ENCODE measurements around the gene EYS. TPM values are rescaled to one million over a fixed set of nuclear protein-coding genes. Genes with fewer than 3 reads are reported as not detected.
A peak's percentile ranks its signal among the peaks of the same experiment; 100 is the strongest.

The EYS gene
- not detected for total RNA-seq
- long read RNA-seq, partial matches to known transcripts: 0 of 4 reads
- long read RNA-seq, other reads (novel, unspliced or antisense): 4 of 4 reads

GRCh38 chr6:65707126-65707826, at the start of gene EYS:
TSS of gene EYS (minus strand) at chr6:65707226. CDS start at chr6:65495410, 211,816 bp downstream.
- Histone ChIP-seq H3K4me1 (no peaks in the 10 kb centered on the region), H3K9me3 (no peaks in the 10 kb centered on the region), H3K27me3 (ENCODE audit: low read depth) (no peaks in the 10 kb centered on the region), H3K27ac (no peak within 1 kb of the TSS), H3K36me3 (no peaks in the 10 kb centered on the region), H3K4me3 (no peak within 1 kb of the TSS)
- intact Hi-C loops (cut with DNase I): no loop called here
- ATAC-seq (no peak), DNase-seq (no peak)
- TF ChIP-seq, protein P1, sequence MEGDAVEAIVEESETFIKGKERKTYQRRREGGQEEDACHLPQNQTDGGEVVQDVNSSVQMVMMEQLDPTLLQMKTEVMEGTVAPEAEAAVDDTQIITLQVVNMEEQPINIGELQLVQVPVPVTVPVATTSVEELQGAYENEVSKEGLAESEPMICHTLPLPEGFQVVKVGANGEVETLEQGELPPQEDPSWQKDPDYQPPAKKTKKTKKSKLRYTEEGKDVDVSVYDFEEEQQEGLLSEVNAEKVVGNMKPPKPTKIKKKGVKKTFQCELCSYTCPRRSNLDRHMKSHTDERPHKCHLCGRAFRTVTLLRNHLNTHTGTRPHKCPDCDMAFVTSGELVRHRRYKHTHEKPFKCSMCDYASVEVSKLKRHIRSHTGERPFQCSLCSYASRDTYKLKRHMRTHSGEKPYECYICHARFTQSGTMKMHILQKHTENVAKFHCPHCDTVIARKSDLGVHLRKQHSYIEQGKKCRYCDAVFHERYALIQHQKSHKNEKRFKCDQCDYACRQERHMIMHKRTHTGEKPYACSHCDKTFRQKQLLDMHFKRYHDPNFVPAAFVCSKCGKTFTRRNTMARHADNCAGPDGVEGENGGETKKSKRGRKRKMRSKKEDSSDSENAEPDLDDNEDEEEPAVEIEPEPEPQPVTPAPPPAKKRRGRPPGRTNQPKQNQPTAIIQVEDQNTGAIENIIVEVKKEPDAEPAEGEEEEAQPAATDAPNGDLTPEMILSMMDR (IDR thresholded peaks at IDR 0.05): no peak

- Histone ChIP-seq H3K27ac (no peak overlapping the region), H3K27me3 (ENCODE audit: low read depth) (no peaks in the 10 kb centered on the region), H3K4me1 (no peaks in the 10 kb centered on the region), H3K9me3 (peaks cover 5% of the 10 kb centered on the region), H3K4me3 (no peak overlapping the region), H3K36me3 (no peaks in the 10 kb centered on the region)
- ATAC-seq: peak in 1 of 2 donors; percentile 37
- TF ChIP-seq, protein P1 (IDR thresholded peaks at IDR 0.05): no peak
- intact Hi-C loops (cut with DNase I): no loop called here
- no peak for DNase-seq
Observed at GRCh38 chr6:65746302-65746701, 39.3 kb upstream of the EYS start.

DNA sequence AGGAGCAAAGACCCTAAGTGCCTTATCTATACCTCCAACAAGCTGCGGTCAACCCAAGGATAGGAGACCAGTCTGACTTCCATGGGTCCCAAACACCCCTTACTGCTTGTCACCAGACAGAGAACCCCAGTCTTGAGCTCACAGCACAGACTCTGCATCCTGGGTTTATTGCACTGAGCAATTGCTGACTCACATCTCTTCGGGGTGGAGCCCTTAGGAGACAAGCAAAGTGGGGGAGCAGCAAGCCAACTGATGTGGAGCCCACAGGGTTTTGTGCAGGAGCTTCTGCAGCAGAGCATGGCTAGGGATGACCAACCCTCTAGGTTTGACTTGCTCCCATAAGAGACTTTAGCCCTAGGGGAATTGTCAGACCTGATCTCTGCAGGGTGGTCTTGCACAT, 38.6 kb upstream of the EYS start:
- TF ChIP-seq, protein P1 (IDR thresholded peaks at IDR 0.05): no peak
- ATAC-seq (no peak), DNase-seq (no peak)
- Histone ChIP-seq H3K27me3 (ENCODE audit: low read depth) (no peaks in the 10 kb centered on the region), H3K27ac (no peak overlapping the region), H3K9me3 (peaks cover 5% of the 10 kb centered on the region), H3K4me3 (no peak overlapping the region), H3K4me1 (no peaks in the 10 kb centered on the region), H3K36me3 (no peaks in the 10 kb centered on the region)
- intact Hi-C loops (cut with DNase I): no loop called here

DNA sequence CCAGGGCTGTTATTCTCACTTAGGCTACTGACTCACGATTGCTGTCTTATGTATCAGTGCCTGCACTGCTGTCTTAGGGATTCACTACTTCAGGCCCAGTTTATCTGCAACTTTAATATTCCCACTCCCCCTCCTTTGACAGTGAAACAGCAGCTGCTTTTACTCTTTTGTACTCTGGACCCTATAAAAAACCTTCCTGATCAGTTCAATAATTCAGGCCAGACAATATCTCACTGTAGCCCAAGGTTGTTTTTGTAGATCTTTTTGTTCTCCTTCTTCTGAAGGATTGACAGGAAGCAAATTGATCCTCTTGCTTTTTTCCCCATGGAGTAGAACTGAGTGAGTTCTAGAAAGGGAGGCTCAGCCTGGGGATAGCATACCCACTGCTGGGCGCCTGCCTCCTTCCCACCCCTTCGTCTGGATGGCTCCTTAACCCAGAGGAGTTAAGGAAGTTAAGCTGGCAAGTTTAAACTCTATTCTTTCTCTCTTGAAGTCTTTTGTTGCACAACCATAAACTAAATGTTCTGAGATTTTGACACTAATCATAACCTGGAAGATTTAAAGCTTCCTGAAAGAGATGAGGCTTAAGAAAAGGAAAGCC, 22.0 kb upstream of the EYS start:
- intact Hi-C loops (cut with DNase I): no loop called here
- Histone ChIP-seq H3K9me3 (no peaks in the 10 kb centered on the region), H3K27ac (no peak overlapping the region), H3K36me3 (no peaks in the 10 kb centered on the region), H3K4me1 (no peaks in the 10 kb centered on the region), H3K27me3 (ENCODE audit: low read depth) (no peaks in the 10 kb centered on the region), H3K4me3 (no peak overlapping the region)
- TF ChIP-seq, protein P1 (IDR thresholded peaks at IDR 0.05): no peak
- DNase-seq (no peak), ATAC-seq (no peak)

DNA sequence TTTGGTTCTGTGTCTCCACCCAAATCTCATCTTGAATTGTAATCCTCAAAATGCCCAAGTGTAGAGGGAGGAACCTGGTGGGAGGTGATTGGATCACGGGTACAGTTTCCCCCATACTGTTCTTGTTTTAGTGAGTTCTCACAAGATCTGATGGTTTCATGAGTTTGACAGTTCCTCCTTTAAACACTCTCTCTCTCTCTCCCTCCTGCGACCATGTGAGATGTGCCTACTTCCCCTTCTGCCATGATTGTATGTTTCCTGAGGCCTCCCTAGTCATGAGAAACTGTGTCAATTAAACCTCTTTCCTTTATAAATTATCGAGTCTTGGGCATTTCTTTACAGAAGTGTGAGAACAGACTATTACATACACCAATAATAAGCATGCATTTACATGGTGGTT, 12.1 kb upstream of the EYS start:
- Histone ChIP-seq H3K4me1 (no peaks in the 10 kb centered on the region), H3K27me3 (ENCODE audit: low read depth) (no peaks in the 10 kb centered on the region), H3K36me3 (no peaks in the 10 kb centered on the region), H3K9me3 (no peaks in the 10 kb centered on the region), H3K4me3 (no peak overlapping the region), H3K27ac (no peak overlapping the region)
- TF ChIP-seq, protein P1 (IDR thresholded peaks at IDR 0.05): no peak
- no peak for DNase-seq
- intact Hi-C loops (cut with DNase I): no loop called here
- ATAC-seq: no peak
